ENCODE data around the gene TTLL12. TPM values are rescaled to one million over a fixed set of nuclear protein-coding genes. Genes with fewer than 3 reads are reported as not detected.

TTLL12 gene
- polyA plus RNA-seq, 3 donors, result 18.9 to 27.3 (median 24.1) TPM

- no peak for DNase-seq (ENCODE audit: low read depth in 3 of 3, low spot score in 2 of 3)
These were observed 29.8 kb upstream of the TTLL12 start for GRCh38 chr22:43216738-43217137.

GRCh38 chr22:43213962-43214361 lies 27.0 kb upstream of the TTLL12 start:
- DNase-seq (ENCODE audit: low read depth in 3 of 3, low spot score in 2 of 3), result no peak

- DNase-seq (ENCODE audit: low read depth in 3 of 3, low spot score in 2 of 3), result no peak
These were observed 26.1 kb upstream of the TTLL12 start for GRCh38 chr22:43213051-43213450.

GRCh38 chr22:43212434-43212952 lies 25.6 kb upstream of the TTLL12 start:
- no peak for DNase-seq (ENCODE audit: low read depth in 3 of 3, low spot score in 2 of 3)

- DNase-seq (ENCODE audit: low read depth in 3 of 3, low spot score in 2 of 3), result no peak
These were observed 25.1 kb upstream of the TTLL12 start for GRCh38 chr22:43211941-43212433.

GRCh38 chr22:43210631-43211515 lies 23.9 kb upstream of the TTLL12 start:
- DNase-seq (ENCODE audit: low read depth in 3 of 3, low spot score in 2 of 3), result no peak

GRCh38 chr22:43209971-43210370 lies 23.0 kb upstream of the TTLL12 start:
- DNase-seq (ENCODE audit: low read depth in 3 of 3, low spot score in 2 of 3), result no peak

- DNase-seq (ENCODE audit: low read depth in 3 of 3, low spot score in 2 of 3), result no peak
These were observed 22.6 kb upstream of the TTLL12 start for GRCh38 chr22:43209523-43209890.

- no peak for DNase-seq (ENCODE audit: low read depth in 3 of 3, low spot score in 2 of 3)
These were observed 22.0 kb upstream of the TTLL12 start for GRCh38 chr22:43208703-43209522.

- DNase-seq (ENCODE audit: low read depth in 3 of 3, low spot score in 2 of 3), result no peak
These were observed 21.1 kb upstream of the TTLL12 start for GRCh38 chr22:43207849-43208702.

GRCh38 chr22:43207386-43207785 lies 20.5 kb upstream of the TTLL12 start:
- DNase-seq (ENCODE audit: low read depth in 3 of 3, low spot score in 2 of 3), result no peak

GRCh38 chr22:43206509-43207161 lies 19.7 kb upstream of the TTLL12 start:
- no peak for DNase-seq (ENCODE audit: low read depth in 3 of 3, low spot score in 2 of 3)

GRCh38 chr22:43205748-43206508 lies 19.0 kb upstream of the TTLL12 start:
- no peak for DNase-seq (ENCODE audit: low read depth in 3 of 3, low spot score in 2 of 3)

GRCh38 chr22:43205261-43205691 lies 18.3 kb upstream of the TTLL12 start:
- DNase-seq (ENCODE audit: low read depth in 3 of 3, low spot score in 2 of 3), result no peak

- no peak for DNase-seq (ENCODE audit: low read depth in 3 of 3, low spot score in 2 of 3)
These were observed 16.6 kb upstream of the TTLL12 start for GRCh38 chr22:43203471-43203981.

GRCh38 chr22:43202756-43203410 lies 15.9 kb upstream of the TTLL12 start:
- no peak for DNase-seq (ENCODE audit: low read depth in 3 of 3, low spot score in 2 of 3)

GRCh38 chr22:43202326-43202725 lies 15.4 kb upstream of the TTLL12 start:
- no peak for DNase-seq (ENCODE audit: low read depth in 3 of 3, low spot score in 2 of 3)

- no peak for DNase-seq (ENCODE audit: low read depth in 3 of 3, low spot score in 2 of 3)
These were observed 14.7 kb upstream of the TTLL12 start for GRCh38 chr22:43201486-43202219.
